GM12873 (cell line): Measurements from ENCODE around the gene CTSA.

Source experiments
- CTCF ChIP-seq: IDR thresholded peaks from 2 replicates; pipeline ENCODE4 v1.5.1; 2012; ENCODE audit warnings: low read depth, mild to moderate bottlenecking, moderate library complexity, low read length, control low read depth; ENCODE audit not compliant: insufficient read depth; ENCODE audit errors: missing control alignments

CTSA gene

GRCh38 chr20:45892049-45892825 lies 1.1 kb downstream of the CTSA start:
- TF ChIP-seq CTCF: no peak

- TF ChIP-seq CTCF: no peak
Measured at GRCh38 chr20:45892828-45893500, 1.8 kb downstream of the CTSA start.

- TF ChIP-seq CTCF: no peak
Measured at GRCh38 chr20:45893831-45894230, 2.7 kb downstream of the CTSA start.

GRCh38 chr20:45894797-45895196 lies 3.7 kb downstream of the CTSA start:
- TF ChIP-seq CTCF: no peak

DNA sequence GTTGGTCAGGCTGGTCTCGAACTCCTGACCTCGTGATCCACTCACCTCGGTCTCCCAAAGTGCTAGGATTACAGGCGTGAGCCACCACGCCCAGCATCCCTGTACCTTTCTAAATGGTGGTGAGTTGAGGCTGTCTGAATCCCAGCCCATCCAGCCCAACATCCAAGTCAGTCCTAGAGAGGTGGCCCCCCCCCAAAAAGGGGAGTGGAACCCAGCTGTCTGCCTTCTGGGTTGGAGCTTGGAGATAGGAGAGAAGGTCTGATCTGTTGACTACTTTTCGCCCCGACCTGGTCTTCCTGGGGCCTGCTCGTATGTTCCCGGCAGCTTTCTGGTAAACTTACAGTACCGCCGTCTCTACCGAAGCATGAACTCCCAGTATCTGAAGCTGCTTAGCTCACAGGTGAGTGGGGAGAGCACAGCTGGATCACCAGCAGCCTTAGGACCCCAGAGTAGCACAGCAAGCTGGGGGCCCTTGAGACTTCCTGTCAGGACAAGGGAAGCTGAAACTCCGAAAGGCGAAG lies 5.6 kb downstream of the CTSA start:
- no peak for TF ChIP-seq CTCF

- TF ChIP-seq CTCF: no peak
Measured at GRCh38 chr20:45897289-45897688, 6.2 kb downstream of the CTSA start.

GRCh38 chr20:45897692-45898091 lies 6.6 kb downstream of the CTSA start:
- no peak for TF ChIP-seq CTCF
